ENCODE results near the gene MYO18A.

DNA sequence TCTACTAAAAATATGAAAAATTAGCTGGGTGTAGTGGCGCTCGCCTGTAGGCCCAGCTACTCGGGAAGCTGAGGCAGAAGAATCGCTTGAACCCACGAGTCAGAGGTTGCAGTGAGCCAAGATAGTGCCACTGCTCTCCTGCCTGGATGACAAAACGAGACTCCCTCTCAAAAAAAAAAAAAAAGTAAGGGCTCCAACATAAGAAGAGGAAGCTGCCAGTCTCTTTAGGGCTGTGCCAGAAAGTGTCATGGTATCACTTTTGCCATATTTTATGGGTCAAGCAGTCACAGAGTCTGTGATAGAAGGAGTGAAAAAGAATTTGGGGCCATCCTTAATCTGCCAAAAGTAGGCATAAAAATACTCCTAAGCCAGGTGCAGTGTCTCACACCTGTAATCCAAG, 138.6 kb downstream of the MYO18A start:
- TF ChIP-seq EZH2 (IDR thresholded peaks at IDR 0.05; ENCODE audit: insufficient read depth, low read length) = no peak
- TF ChIP-seq, protein P1, sequence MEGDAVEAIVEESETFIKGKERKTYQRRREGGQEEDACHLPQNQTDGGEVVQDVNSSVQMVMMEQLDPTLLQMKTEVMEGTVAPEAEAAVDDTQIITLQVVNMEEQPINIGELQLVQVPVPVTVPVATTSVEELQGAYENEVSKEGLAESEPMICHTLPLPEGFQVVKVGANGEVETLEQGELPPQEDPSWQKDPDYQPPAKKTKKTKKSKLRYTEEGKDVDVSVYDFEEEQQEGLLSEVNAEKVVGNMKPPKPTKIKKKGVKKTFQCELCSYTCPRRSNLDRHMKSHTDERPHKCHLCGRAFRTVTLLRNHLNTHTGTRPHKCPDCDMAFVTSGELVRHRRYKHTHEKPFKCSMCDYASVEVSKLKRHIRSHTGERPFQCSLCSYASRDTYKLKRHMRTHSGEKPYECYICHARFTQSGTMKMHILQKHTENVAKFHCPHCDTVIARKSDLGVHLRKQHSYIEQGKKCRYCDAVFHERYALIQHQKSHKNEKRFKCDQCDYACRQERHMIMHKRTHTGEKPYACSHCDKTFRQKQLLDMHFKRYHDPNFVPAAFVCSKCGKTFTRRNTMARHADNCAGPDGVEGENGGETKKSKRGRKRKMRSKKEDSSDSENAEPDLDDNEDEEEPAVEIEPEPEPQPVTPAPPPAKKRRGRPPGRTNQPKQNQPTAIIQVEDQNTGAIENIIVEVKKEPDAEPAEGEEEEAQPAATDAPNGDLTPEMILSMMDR (IDR thresholded peaks at IDR 0.05; ENCODE audit: insufficient read depth, low read depth, low read length) = no peak
